Measurements from ENCODE around the gene MTCP1. TPM values are rescaled to one million over a fixed set of nuclear protein-coding genes. Genes with fewer than 3 reads are reported as not detected.

MTCP1 gene
- total and polyA plus RNA-seq, 10 of the 15 experiments (the other 5 are each of a cell fraction or from before 2014, with no cell fraction given) = 16.6 to 74.0 (median 30.9) TPM

DNA sequence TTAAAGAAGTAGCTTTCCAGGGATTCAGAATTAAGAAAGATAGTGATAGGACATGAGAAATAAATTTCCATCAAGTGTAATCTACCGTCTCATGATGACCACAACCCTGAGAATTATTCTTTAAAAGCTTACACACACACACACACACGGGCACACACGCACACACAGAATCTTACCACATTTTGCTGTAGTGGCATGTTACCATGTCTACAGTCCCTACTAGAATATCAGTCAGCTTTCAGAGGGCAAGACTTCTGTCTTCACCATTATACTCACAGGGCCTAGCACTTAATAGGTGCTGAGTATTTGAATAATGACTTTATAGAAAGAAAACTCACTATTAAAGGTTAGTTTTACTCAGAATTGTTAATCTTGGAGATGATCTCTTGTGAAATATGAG lies 15.4 kb downstream of the MTCP1 start:
- Histone ChIP-seq H3K4me1 (ENCODE audit: control insufficient read depth, insufficient read depth, low read length) (no peaks in the 10 kb centered on the region; the same call in 1 of the 2 replicates), H4K20me1 (ENCODE audit: control insufficient read depth, insufficient read depth) (no peaks in the 10 kb centered on the region), H3K27me3 (replicated peaks in 1 of 2; ENCODE audit: control insufficient read depth in 2 of 2, insufficient read depth in 2 of 2, low read length in 1 of 2) (no peaks in the 10 kb centered on the region), H3K36me3 (ENCODE audit: control insufficient read depth in 2 of 2, insufficient read depth in 2 of 2, low read length in 1 of 2) (no peaks in the 10 kb centered on the region; a peak in 2 of 4 replicates), H3K4me2 (ENCODE audit: control insufficient read depth, insufficient read depth) (no peak overlapping the region), H2AFZ (ENCODE audit: control insufficient read depth, low read depth, low read length) (no peak overlapping the region), H3K27ac (ENCODE audit: control insufficient read depth, insufficient read depth) (no peak overlapping the region), H3K79me2 (ENCODE audit: control insufficient read depth, insufficient read depth, low read length) (no peaks in the 10 kb centered on the region), H3K4me3 (no peak overlapping the region), H3K9ac (ENCODE audit: control insufficient read depth, insufficient read depth, low read length) (no peak overlapping the region), H3K9me3 (replicated peaks; ENCODE audit: control insufficient read depth, insufficient read depth, low read length) (no peaks in the 10 kb centered on the region)
- 68% methylated on average over 3 of the region's 3 CpGs for WGBS (ENCODE audit: insufficient coverage, insufficient replicate concordance, low lambda C conversion rate, missing lambda C conversion rate)
- ATAC-seq = no peak
- no peak for DNase-seq (ENCODE audit: low read depth, low spot score)
- SMC1A ChIA-PET (ENCODE audit: uncharacterized antibody, unreplicated experiment) = interaction anchor here (1.2 to 5.2 kb wide), 4 partner anchors 8 to 138 kb away, joined by 3 to 145 read pairs (median 4); no protein-coding TSS in a partner anchor
- intact Hi-C loops (cut with micrococcal nuclease; ENCODE audit: unreplicated experiment) (loop anchor here (5.0 kb wide), 1 partner anchor 138 kb away; no protein-coding TSS in a partner anchor), in situ Hi-C loops (cut with MboI) (loop anchor here (5.0 kb wide), 1 partner anchor 73 kb away; no protein-coding TSS in a partner anchor)
- CTCF ChIA-PET = interaction anchor here (1.0 to 6.4 kb wide), 7 partner anchors 8 to 138 kb away, joined by 3 to 181 read pairs (median 6); no protein-coding TSS in a partner anchor
- RAD21 ChIA-PET (ENCODE audit: unreplicated experiment) = interaction anchor here (2.2 to 3.4 kb wide), 3 partner anchors 67 to 137 kb away, joined by 17 to 29 read pairs (median 21); no protein-coding TSS in a partner anchor
- POLR2A ChIA-PET = no interaction called here
- TF ChIP-seq, protein P1, sequence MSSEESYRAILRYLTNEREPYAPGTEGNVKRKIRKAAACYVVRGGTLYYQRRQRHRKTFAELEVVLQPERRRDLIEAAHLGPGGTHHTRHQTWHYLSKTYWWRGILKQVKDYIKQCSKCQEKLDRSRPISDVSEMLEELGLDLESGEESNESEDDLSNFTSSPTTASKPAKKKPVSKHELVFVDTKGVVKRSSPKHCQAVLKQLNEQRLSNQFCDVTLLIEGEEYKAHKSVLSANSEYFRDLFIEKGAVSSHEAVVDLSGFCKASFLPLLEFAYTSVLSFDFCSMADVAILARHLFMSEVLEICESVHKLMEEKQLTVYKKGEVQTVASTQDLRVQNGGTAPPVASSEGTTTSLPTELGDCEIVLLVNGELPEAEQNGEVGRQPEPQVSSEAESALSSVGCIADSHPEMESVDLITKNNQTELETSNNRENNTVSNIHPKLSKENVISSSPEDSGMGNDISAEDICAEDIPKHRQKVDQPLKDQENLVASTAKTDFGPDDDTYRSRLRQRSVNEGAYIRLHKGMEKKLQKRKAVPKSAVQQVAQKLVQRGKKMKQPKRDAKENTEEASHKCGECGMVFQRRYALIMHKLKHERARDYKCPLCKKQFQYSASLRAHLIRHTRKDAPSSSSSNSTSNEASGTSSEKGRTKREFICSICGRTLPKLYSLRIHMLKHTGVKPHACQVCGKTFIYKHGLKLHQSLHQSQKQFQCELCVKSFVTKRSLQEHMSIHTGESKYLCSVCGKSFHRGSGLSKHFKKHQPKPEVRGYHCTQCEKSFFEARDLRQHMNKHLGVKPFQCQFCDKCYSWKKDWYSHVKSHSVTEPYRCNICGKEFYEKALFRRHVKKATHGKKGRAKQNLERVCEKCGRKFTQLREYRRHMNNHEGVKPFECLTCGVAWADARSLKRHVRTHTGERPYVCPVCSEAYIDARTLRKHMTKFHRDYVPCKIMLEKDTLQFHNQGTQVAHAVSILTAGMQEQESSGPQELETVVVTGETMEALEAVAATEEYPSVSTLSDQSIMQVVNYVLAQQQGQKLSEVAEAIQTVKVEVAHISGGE (CRISPR knock-in tag; IDR thresholded peaks at IDR 0.05) = no peak
- TF ChIP-seq TCF12 (IDR thresholded peaks at IDR 0.05; ENCODE audit: low read depth, low read length) (no peak), SKIL (IDR thresholded peaks at IDR 0.05; ENCODE audit: low read depth, poor library complexity, severe bottlenecking) (no peak), ATF7 (IDR thresholded peaks at IDR 0.05; ENCODE audit: low read depth) (no peak)
- no TSS peak for BruUV-seq (replicated peaks)
- no peak for FAIRE-seq

Measured in GM12878 (cell line).